Activated CD8-positive, alpha-beta memory T cell treated with anti-CD3 and anti-CD28 coated beads for 1 hour (primary cell): ENCODE data around the gene SEMA3G.

Experiments
- DNase-seq, 2 donors: peaks; one replicate each; pipeline ENCODE4 v3.0.0-alpha.2; 2020; ENCODE audit warnings: low read depth in 1 of 2; ENCODE audit errors: extremely low read depth in 1 of 2

The SEMA3G gene

GRCh38 chr3:52444860-52445793 is at the start of gene SEMA3G:
Gene SEMA3G, minus strand, starts transcription at chr3:52445103. Its CDS starts 76 bp downstream, at chr3:52445027.
- DNase-seq: peak; percentile 27 to 46

DNA sequence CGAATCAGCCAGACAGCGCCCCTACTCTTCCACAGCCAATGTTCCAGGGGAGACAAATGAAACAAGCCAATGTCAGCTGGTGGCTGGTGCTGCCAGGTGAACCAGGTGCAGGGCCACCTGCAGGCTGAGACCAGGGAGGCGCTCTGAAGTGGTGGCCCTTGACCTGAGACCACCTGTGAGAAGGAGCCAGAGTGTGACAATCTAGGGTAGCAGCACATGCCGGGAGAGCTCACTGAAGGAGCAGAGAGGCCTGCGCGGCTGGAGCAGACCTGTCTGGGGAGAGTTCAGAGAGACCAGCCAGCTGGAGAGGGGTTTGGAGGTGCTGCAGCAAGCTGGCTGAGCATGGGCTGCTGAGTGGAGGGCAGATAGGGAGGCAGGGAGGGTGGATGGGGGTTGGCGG is 49.5 kb upstream of the SEMA3G start:
- DNase-seq: no peak

GRCh38 chr3:52493232-52494017 is 48.5 kb upstream of the SEMA3G start:
- no peak for DNase-seq

DNA sequence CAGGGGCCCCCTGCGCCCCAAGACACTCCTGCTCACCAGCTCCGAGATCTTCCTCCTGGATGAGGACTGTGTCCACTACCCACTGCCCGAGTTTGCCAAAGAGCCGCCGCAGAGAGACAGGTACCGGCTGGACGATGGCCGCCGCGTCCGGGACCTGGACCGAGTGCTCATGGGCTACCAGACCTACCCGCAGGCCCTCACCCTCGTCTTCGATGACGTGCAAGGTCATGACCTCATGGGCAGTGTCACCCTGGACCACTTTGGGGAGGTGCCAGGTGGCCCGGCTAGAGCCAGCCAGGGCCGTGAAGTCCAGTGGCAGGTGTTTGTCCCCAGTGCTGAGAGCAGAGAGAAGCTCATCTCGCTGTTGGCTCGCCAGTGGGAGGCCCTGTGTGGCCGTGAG is 47.2 kb upstream of the SEMA3G start:
- no peak for DNase-seq

- DNase-seq: no peak
Measured at GRCh38 chr3:52490939-52491526, 46.1 kb upstream of the SEMA3G start.

DNA sequence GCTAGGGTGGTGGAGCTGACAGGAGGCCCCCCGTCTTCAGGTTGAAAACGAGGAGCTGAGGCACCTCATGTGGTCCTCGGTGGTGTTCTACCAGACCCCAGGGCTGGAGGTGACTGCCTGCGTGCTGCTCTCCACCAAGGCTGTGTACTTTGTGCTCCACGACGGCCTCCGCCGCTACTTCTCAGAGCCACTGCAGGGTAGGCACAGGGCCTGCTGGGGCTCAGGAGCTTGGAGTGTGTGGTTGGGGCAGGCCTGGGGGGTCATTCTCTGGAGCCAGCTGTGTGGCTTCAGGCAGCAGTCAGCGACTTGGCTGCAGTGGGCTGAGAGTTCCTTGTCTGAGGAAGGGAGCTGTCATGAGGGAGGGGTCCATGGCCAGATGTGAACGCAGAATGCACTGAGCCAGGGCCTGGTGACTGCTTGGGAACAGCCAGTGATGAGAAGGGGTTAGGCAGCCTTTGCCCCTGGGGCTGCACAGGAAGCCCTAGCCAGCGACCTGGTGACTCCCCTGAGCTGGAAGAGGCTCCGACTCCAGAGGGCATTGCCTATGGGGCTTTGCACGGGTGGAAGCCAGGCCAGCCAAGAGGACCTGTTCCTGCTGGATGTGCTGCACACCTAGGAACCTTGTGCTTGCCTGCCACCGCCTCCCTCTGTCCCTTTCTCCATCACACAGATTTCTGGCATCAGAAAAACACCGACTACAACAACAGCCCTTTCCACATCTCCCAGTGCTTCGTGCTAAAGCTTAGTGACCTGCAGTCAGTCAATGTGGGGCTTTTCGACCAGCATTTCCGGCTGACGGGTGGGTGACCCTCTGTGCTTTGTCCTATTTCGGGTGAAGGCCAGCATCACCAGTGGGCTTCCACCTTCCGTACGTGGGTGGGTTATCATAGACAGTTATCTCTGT is 45.4 kb upstream of the SEMA3G start:
- no peak for DNase-seq

GRCh38 chr3:52489453-52489852 is 44.5 kb upstream of the SEMA3G start:
- no peak for DNase-seq

GRCh38 chr3:52488746-52489145 is 43.8 kb upstream of the SEMA3G start:
- no peak for DNase-seq

GRCh38 chr3:52487788-52488691 is 43.1 kb upstream of the SEMA3G start:
- DNase-seq: no peak

GRCh38 chr3:52487050-52487787 is 42.3 kb upstream of the SEMA3G start:
- DNase-seq: no peak

- DNase-seq: no peak
Measured at GRCh38 chr3:52484680-52485461, 40.0 kb upstream of the SEMA3G start.

DNA sequence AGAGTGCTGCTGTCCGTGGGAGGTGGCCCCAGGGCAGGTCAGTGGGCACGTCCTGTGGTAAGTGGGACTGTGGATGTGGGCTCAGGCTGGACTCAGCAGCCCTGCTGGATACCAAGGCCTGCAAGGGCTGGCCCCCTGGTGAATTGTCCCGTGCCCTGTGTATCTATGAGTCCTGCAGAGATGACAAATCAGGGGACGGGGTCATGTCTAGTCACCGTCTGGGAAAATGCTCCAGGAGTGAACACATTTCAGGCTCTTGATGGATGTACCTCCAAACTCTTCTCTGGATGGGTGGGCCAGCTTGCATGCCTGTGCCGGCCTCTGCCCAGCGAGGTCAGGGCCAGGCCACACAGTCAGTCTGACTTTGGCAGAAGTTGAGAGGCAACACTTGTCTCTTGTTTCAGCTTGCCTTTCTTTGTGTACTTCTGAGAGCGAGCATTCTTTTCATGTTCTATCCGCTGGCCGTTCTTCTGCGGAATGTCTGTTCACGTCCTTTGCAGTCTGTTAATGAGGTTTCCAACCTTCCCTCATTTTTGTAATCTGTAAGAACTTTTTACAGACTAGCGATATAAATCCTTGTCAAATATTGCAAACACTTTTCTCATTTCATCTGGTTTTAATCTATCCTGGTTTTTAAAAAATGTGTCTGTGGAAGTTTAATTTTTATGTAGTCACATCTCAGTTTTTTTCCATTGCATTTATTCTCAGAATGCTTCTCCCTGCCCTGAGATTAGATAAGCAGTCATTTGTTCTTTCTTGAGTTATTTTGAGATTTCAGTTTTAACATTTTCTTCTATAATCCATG is 38.9 kb upstream of the SEMA3G start:
- no peak for DNase-seq

GRCh38 chr3:52483081-52483480 is 38.2 kb upstream of the SEMA3G start:
- no peak for DNase-seq

- no peak for DNase-seq
Measured at GRCh38 chr3:52481819-52482521, 37.1 kb upstream of the SEMA3G start.

DNA sequence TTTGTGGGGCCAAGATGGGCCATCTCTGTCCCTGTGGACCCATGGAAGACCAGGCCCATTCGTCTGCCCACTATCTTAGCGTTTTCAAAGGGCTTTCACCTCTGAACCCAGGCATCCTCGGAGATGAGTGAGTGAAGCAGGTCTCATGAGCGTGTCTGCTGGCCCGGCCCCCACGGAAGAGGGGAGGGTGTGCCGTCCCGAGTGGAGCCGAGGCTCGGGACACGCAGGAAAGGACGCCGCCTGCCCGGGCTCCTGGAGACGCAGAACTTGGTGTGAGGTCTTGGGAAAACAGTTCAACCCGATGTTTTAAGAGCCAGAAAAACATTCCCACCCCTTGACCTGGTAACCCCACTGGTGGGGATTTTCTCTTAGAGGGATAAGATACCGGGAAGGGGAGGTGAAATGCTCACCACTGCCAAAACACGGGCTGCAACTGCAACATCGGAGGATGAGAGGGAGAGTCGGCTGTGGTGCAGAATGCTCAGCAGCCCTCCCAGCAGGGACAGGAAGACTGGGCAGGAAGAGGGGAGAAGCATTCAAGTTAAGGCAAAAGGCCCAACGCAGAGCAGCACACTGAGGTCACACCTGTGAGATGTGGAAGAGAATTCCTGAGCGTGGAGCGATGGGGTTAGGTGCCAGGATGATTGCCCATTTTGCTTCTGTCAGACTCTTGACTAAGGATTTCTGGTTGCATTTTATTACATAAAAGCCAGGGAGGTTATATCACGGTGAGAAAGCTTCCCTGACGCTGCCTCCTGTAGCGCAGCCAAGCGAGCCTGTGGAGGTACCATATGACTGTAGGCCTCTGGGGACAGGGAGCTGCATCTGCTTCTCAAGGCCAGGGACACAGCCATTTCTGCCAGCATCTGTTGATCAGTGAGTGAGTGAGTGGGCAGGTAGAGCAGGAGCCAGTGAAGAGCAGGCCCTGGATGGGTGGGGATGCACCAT is 36.1 kb upstream of the SEMA3G start:
- no peak for DNase-seq
